H9 (cell line): ENCODE measurements around the gene SUPT3H. TPM values are rescaled to one million over a fixed set of nuclear protein-coding genes. Genes with fewer than 3 reads are reported as not detected.

Experiments used
- DNase-seq: peaks from one replicate; pipeline ENCODE4 v3.0.0-alpha.2; 2017
- H2AFZ ChIP-seq: one replicate; pipeline ENCODE4 v1.6.1; 2013; ENCODE audit warnings: mild to moderate bottlenecking, low read length, control low read depth, moderate library complexity
- H2AK5ac ChIP-seq: 2 replicates; pipeline ENCODE4 v1.6.1; 2013; ENCODE audit warnings: low read length, control low read depth, mixed read lengths; ENCODE audit not compliant: insufficient read length
- H2BK120ac ChIP-seq: one replicate; pipeline ENCODE4 v1.6.1; 2013; ENCODE audit warnings: low read depth, mild to moderate bottlenecking, low read length, control low read depth, inconsistent platforms; ENCODE audit not compliant: poor library complexity, severe bottlenecking
- H2BK12ac ChIP-seq: 2 replicates; pipeline ENCODE4 v1.6.1; 2013; ENCODE audit warnings: low read length, control low read depth, mixed read lengths, low read depth; ENCODE audit not compliant: insufficient read length
- H2BK15ac ChIP-seq: 2 replicates; pipeline ENCODE4 v1.6.1; 2013; ENCODE audit warnings: low read depth, low read length, control low read depth
- H2BK20ac ChIP-seq: one replicate; pipeline ENCODE4 v1.6.1; 2013; ENCODE audit warnings: low read depth, mild to moderate bottlenecking, low read length, control low read depth, inconsistent platforms; ENCODE audit not compliant: poor library complexity, severe bottlenecking
- H2BK5ac ChIP-seq: 2 replicates; pipeline ENCODE4 v1.6.1; 2013; ENCODE audit warnings: low read length, control low read depth, mixed read lengths; ENCODE audit not compliant: insufficient read length
- H3K14ac ChIP-seq: 2 replicates; pipeline ENCODE4 v1.6.1; 2013; ENCODE audit warnings: low read length, control low read depth; ENCODE audit not compliant: insufficient read depth
- H3K18ac ChIP-seq: 2 replicates; pipeline ENCODE4 v1.6.1; 2013; ENCODE audit warnings: low read depth, mild to moderate bottlenecking, mixed read lengths, low read length, control low read depth; ENCODE audit not compliant: insufficient read length
- H3K23ac ChIP-seq: 2 replicates; pipeline ENCODE4 v1.6.1; 2013; ENCODE audit warnings: low read length, control low read depth, mixed read lengths, low read depth; ENCODE audit not compliant: insufficient read length
- H3K23me2 ChIP-seq: 2 replicates; pipeline ENCODE4 v1.6.1; 2013; ENCODE audit warnings: low read depth, mild to moderate bottlenecking, mixed read lengths, low read length, control low read depth; ENCODE audit not compliant: insufficient read length, poor library complexity, severe bottlenecking
- H3K27ac ChIP-seq: 2 replicates; pipeline ENCODE4 v1.5.1; 2013; ENCODE audit warnings: low read length, control low read depth, mixed read lengths, low read depth; ENCODE audit not compliant: insufficient read length
- H3K27me3 ChIP-seq: 2 replicates; pipeline ENCODE4 v1.6.1; 2013; ENCODE audit warnings: low read length, control low read depth, inconsistent platforms; ENCODE audit not compliant: insufficient read depth
- H3K4ac ChIP-seq: 2 replicates; pipeline ENCODE4 v1.6.1; 2013; ENCODE audit warnings: low read depth, mild to moderate bottlenecking, control low read depth, inconsistent platforms, low read length, moderate library complexity
- H3K4me1 ChIP-seq: 2 replicates; pipeline ENCODE4 v1.6.1; 2013; ENCODE audit warnings: low read length, control low read depth, inconsistent platforms; ENCODE audit not compliant: insufficient read depth
- H3K4me2 ChIP-seq: 2 replicates; pipeline ENCODE4 v1.6.1; 2013; ENCODE audit warnings: low read length, control low read depth, mixed read lengths; ENCODE audit not compliant: insufficient read length, insufficient read depth
- H3K56ac ChIP-seq: 2 replicates; pipeline ENCODE4 v1.6.1; 2013; ENCODE audit warnings: low read depth, mild to moderate bottlenecking, mixed read lengths, low read length, control low read depth; ENCODE audit not compliant: insufficient read length
- H3K79me1 ChIP-seq: 2 replicates; pipeline ENCODE4 v1.6.1; 2013; ENCODE audit warnings: low read depth, mild to moderate bottlenecking, moderate library complexity, low read length, control low read depth, inconsistent platforms; ENCODE audit not compliant: insufficient read depth, poor library complexity, severe bottlenecking
- H3K79me2 ChIP-seq: 2 replicates; pipeline ENCODE4 v1.6.1; 2013; ENCODE audit warnings: low read length, control low read depth, inconsistent platforms; ENCODE audit not compliant: insufficient read depth
- H3K9ac ChIP-seq: 2 replicates; pipeline ENCODE4 v1.6.1; 2013; ENCODE audit warnings: low read length, control low read depth, mixed read lengths; ENCODE audit not compliant: insufficient read length; ENCODE audit errors: extremely low read depth
- H3K9me3 ChIP-seq: one replicate; pipeline ENCODE4 v1.6.1; 2013; ENCODE audit warnings: low read depth, low read length, inconsistent platforms; ENCODE audit not compliant: control insufficient read depth
- H3T11ph ChIP-seq: one replicate; pipeline ENCODE4 v1.6.1; 2013; ENCODE audit warnings: mild to moderate bottlenecking, low read length, control low read depth, inconsistent platforms
- H4K20me1 ChIP-seq: one replicate; pipeline ENCODE4 v1.6.1; 2013; ENCODE audit not compliant: control insufficient read depth, insufficient read length, insufficient read depth
- H4K5ac ChIP-seq: 2 replicates; pipeline ENCODE4 v1.6.1; 2013; ENCODE audit warnings: low read depth, mild to moderate bottlenecking, mixed read lengths, low read length, control low read depth; ENCODE audit not compliant: insufficient read length
- H4K8ac ChIP-seq: replicated peaks from 2 replicates; pipeline ENCODE4 v1.6.1; 2013; ENCODE audit warnings: low read length, control low read depth, mixed read lengths, low read depth; ENCODE audit not compliant: insufficient read length
- H4K91ac ChIP-seq: 2 replicates; pipeline ENCODE4 v1.6.1; 2013; ENCODE audit warnings: low read depth, mild to moderate bottlenecking, moderate library complexity, mixed read lengths, low read length, control low read depth; ENCODE audit not compliant: insufficient read length
- H3K27ac Mint-ChIP-seq, 3 experiments: 2 replicates in 2 of 3; 3 replicates in 1 of 3; pipeline ENCODE4 v1.8.0; 2020 to 2021; ENCODE audit warnings: mixed read lengths in 3 of 3, mild to moderate bottlenecking in 1 of 3, moderate library complexity in 1 of 3
- H3K27me3 Mint-ChIP-seq: 2 replicates; pipeline ENCODE4 v1.8.0; 2021; ENCODE audit warnings: low read depth, mild to moderate bottlenecking, moderate library complexity, mixed read lengths
- H3K36me3 Mint-ChIP-seq, 3 experiments: 2 replicates in 2 of 3; 3 replicates in 1 of 3; pipeline ENCODE4 v1.8.0; 2020 to 2021; ENCODE audit warnings: low read depth in 3 of 3, mixed read lengths in 3 of 3; ENCODE audit not compliant: insufficient read depth in 1 of 3
- H3K4me1 Mint-ChIP-seq, 2 experiments: 2 replicates each; pipeline ENCODE4 v1.8.0; 2020; ENCODE audit warnings: mixed read lengths in 2 of 2
- H3K4me3 Mint-ChIP-seq, 2 experiments: 2 replicates in 1 of 2; 3 replicates in 1 of 2; pipeline ENCODE4 v1.8.0; 2020 to 2021; ENCODE audit warnings: mild to moderate bottlenecking in 2 of 2, mixed read lengths in 2 of 2, moderate library complexity in 1 of 2
- H3K9me3 Mint-ChIP-seq, 2 experiments: 2 replicates in 1 of 2; 3 replicates in 1 of 2; pipeline ENCODE4 v1.8.0; 2020; ENCODE audit warnings: mild to moderate bottlenecking in 2 of 2, mixed read lengths in 2 of 2, moderate library complexity in 1 of 2
- CTCF ChIP-seq: fragments of 200-600 bp; sonication (generic); conservative IDR thresholded peaks from 3 replicates; pipeline ENCODE4 v1.8.0; 2021; ENCODE audit warnings: antibody characterized with exemption, mild to moderate bottlenecking
- WGBS: extraction: QIAGEN DNeasy Blood & Tissue Kit; methylation state at CpG from one replicate; pipeline ENCODE4 v1.1.7; 2013; ENCODE audit warnings: missing lambda C conversion rate, low lambda C conversion rate, mixed read lengths; ENCODE audit not compliant: insufficient read length; ENCODE audit errors: extremely low coverage; 5-methylcytosine and 5-hydroxymethylcytosine counted together
- total RNA-seq: library from RNA; stranded (reverse); gene quantifications from 2 replicates; pipeline ENCODE4 v1.2.1, GENCODE V29; 2021

Gene SUPT3H
- total RNA-seq, 1 experiment from 2014 or later = 22.5 TPM

- Histone ChIP-seq H3K79me2 (no peaks in the 10 kb centered on the region), H2BK12ac (no peak overlapping the region), H3K23me2 (no peaks in the 10 kb centered on the region), H3K4me2 (no peak overlapping the region), H4K20me1 (no peaks in the 10 kb centered on the region), H4K91ac (no peak overlapping the region), H2BK15ac (no peak overlapping the region), H3K14ac (no peak overlapping the region), H3K79me1 (no peaks in the 10 kb centered on the region), H3K23ac (no peak overlapping the region), H3K27me3 (no peaks in the 10 kb centered on the region), H3K9ac (no peak overlapping the region), H3K4me1 (no peaks in the 10 kb centered on the region), H4K5ac (no peak overlapping the region), H2BK120ac (no peak overlapping the region), H3K18ac (no peak overlapping the region), H2BK5ac (no peak overlapping the region), H2AK5ac (no peak overlapping the region), H2AFZ (no peak overlapping the region), H4K8ac (no peak overlapping the region), H3K27ac (no peak overlapping the region), H3K9me3 (no peaks in the 10 kb centered on the region), H3K4ac (no peak overlapping the region), H3K56ac (no peak overlapping the region), H2BK20ac (no peak overlapping the region), H3T11ph (no peak overlapping the region)
- Mint-ChIP-seq H3K4me1 (peaks cover 7 to 9% of the 10 kb centered on the region in 2 experiments), H3K4me3 (no peak overlapping the region), H3K36me3 (no peaks in the 10 kb centered on the region), H3K9me3 (no peaks in the 10 kb centered on the region), H3K27me3 (no peaks in the 10 kb centered on the region), H3K27ac (no peak overlapping the region; a peak in 1 of 7 replicates)
- no peak for TF ChIP-seq CTCF
- DNase-seq = no peak
- no CpG with 5 or more reads among the region's 1 CpG for WGBS
Observed at GRCh38 chr6:45254253-45254652, 123.5 kb downstream of the SUPT3H start.
